Measurements from ENCODE around the gene CFAP91.

CFAP91 gene

GRCh38 chr3:119657887-119658702 lies 44.7 kb upstream of the CFAP91 start:
- H3K4me3 ChIP-seq (ENCODE audit: low read depth, low read length), result no peak overlapping the region
- no peaks in the 10 kb centered on the region for H3K4me1 ChIP-seq (ENCODE audit: control insufficient read depth, insufficient read depth, low read length)
- TF ChIP-seq GFI1B (tag by site-specific recombination; IDR thresholded peaks at IDR 0.05) (no peak), ZEB2 (tag by site-specific recombination; IDR thresholded peaks at IDR 0.05) (no peak), ZNF670 (tag by site-specific recombination; IDR thresholded peaks at IDR 0.05; ENCODE audit: low read depth) (no peak), GLI2 (tag by site-specific recombination; IDR thresholded peaks at IDR 0.05; ENCODE audit: borderline replicate concordance, low read depth) (no peak), PRDM2 (tag by site-specific recombination; IDR thresholded peaks at IDR 0.05; ENCODE audit: borderline replicate concordance) (no peak), ZNF707 (tag by site-specific recombination; IDR thresholded peaks at IDR 0.05) (no peak), ZNF302 (tag by site-specific recombination; IDR thresholded peaks at IDR 0.05; ENCODE audit: low read depth) (no peak), SCRT2 (tag by site-specific recombination; IDR thresholded peaks at IDR 0.05) (no peak), ZFP3 (tag by site-specific recombination; IDR thresholded peaks at IDR 0.05; ENCODE audit: low read depth) (no peak), ZNF24 (tag by site-specific recombination; IDR thresholded peaks at IDR 0.05) (no peak), ZNF843 (tag by site-specific recombination; IDR thresholded peaks at IDR 0.05) (no peak), ZNF521 (tag by site-specific recombination; IDR thresholded peaks at IDR 0.05) (no peak), BCL11A (tag by site-specific recombination; IDR thresholded peaks at IDR 0.05; ENCODE audit: low read depth) (no peak), ZNF660 (tag by site-specific recombination; IDR thresholded peaks at IDR 0.05) (no peak), YY2 (tag by site-specific recombination; IDR thresholded peaks at IDR 0.05) (no peak)
- TF ChIP-seq, protein P1, sequence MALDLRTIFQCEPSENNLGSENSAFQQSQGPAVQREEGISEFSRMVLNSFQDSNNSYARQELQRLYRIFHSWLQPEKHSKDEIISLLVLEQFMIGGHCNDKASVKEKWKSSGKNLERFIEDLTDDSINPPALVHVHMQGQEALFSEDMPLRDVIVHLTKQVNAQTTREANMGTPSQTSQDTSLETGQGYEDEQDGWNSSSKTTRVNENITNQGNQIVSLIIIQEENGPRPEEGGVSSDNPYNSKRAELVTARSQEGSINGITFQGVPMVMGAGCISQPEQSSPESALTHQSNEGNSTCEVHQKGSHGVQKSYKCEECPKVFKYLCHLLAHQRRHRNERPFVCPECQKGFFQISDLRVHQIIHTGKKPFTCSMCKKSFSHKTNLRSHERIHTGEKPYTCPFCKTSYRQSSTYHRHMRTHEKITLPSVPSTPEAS (tag by site-specific recombination; IDR thresholded peaks at IDR 0.05), result no peak
- TF ChIP-seq, protein P2, sequence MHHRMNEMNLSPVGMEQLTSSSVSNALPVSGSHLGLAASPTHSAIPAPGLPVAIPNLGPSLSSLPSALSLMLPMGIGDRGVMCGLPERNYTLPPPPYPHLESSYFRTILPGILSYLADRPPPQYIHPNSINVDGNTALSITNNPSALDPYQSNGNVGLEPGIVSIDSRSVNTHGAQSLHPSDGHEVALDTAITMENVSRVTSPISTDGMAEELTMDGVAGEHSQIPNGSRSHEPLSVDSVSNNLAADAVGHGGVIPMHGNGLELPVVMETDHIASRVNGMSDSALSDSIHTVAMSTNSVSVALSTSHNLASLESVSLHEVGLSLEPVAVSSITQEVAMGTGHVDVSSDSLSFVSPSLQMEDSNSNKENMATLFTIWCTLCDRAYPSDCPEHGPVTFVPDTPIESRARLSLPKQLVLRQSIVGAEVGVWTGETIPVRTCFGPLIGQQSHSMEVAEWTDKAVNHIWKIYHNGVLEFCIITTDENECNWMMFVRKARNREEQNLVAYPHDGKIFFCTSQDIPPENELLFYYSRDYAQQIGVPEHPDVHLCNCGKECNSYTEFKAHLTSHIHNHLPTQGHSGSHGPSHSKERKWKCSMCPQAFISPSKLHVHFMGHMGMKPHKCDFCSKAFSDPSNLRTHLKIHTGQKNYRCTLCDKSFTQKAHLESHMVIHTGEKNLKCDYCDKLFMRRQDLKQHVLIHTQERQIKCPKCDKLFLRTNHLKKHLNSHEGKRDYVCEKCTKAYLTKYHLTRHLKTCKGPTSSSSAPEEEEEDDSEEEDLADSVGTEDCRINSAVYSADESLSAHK (tag by site-specific recombination; IDR thresholded peaks at IDR 0.05), result no peak
- TF ChIP-seq, protein P3, sequence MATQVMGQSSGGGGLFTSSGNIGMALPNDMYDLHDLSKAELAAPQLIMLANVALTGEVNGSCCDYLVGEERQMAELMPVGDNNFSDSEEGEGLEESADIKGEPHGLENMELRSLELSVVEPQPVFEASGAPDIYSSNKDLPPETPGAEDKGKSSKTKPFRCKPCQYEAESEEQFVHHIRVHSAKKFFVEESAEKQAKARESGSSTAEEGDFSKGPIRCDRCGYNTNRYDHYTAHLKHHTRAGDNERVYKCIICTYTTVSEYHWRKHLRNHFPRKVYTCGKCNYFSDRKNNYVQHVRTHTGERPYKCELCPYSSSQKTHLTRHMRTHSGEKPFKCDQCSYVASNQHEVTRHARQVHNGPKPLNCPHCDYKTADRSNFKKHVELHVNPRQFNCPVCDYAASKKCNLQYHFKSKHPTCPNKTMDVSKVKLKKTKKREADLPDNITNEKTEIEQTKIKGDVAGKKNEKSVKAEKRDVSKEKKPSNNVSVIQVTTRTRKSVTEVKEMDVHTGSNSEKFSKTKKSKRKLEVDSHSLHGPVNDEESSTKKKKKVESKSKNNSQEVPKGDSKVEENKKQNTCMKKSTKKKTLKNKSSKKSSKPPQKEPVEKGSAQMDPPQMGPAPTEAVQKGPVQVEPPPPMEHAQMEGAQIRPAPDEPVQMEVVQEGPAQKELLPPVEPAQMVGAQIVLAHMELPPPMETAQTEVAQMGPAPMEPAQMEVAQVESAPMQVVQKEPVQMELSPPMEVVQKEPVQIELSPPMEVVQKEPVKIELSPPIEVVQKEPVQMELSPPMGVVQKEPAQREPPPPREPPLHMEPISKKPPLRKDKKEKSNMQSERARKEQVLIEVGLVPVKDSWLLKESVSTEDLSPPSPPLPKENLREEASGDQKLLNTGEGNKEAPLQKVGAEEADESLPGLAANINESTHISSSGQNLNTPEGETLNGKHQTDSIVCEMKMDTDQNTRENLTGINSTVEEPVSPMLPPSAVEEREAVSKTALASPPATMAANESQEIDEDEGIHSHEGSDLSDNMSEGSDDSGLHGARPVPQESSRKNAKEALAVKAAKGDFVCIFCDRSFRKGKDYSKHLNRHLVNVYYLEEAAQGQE (tag by site-specific recombination; IDR thresholded peaks at IDR 0.05), result no peak
- CTCF ChIA-PET, result no interaction called here
- H3K9me3 ChIP-seq (ENCODE audit: control insufficient read depth, insufficient read depth, low read depth, low read length), result no peaks in the 10 kb centered on the region
- POLR2A ChIA-PET, result no interaction called here
- H3K36me3 ChIP-seq (ENCODE audit: control insufficient read depth in 2 of 2, insufficient read depth in 1 of 2, low read length in 2 of 2), result no peaks in the 10 kb centered on the region
- H3K27ac ChIP-seq (ENCODE audit: extremely low read depth, low read depth, low read length), result no peak overlapping the region
